GM12891 (cell line): ENCODE results near the gene CCDC12.

Experiments
- PAX5 ChIP-seq: IDR thresholded peaks from 2 replicates; pipeline ENCODE4 v1.6.1; 2011; ENCODE audit warnings: low read length, moderate library complexity, mild to moderate bottlenecking; ENCODE audit not compliant: insufficient read depth, severe bottlenecking
- POLR2A ChIP-seq: IDR thresholded peaks from 2 replicates; pipeline ENCODE4 v1.6.1; 2011; ENCODE audit warnings: low read depth, low read length, control low read depth
- POLR2AphosphoS5 ChIP-seq: IDR thresholded peaks from 2 replicates; pipeline ENCODE4 v1.6.1; 2011; ENCODE audit warnings: low read depth, low read length, control low read depth

- TF ChIP-seq POLR2A (no peak; the same call in 1 of the 2 replicates), POLR2AphosphoS5 (no peak; the same call in 1 of the 2 replicates), PAX5 (peak; percentile 74)
These were observed 11.3 kb upstream of the CCDC12 start for GRCh38 chr3:46987743-46988401.
